Coronary artery (tissue), 2 donors: ENCODE data around the gene VWC2.
A peak's percentile ranks its signal among the peaks of the same experiment; 100 is the strongest.

Experiments
- DNase-seq: peaks from one replicate; pipeline ENCODE4 v3.0.0-alpha.2; 2017; ENCODE audit warnings: low spot score
- H3K27ac ChIP-seq, 2 donors: fragments of 200-600 bp; sonication (generic); one replicate each; pipeline ENCODE4 v1.5.1; 2016 to 2019
- H3K4me3 ChIP-seq: fragments of 200-600 bp; sonication (generic); 2 replicates; pipeline ENCODE4 v1.5.1; 2016; ENCODE audit warnings: mild to moderate bottlenecking, moderate library complexity
- TF ChIP-seq, protein P1 (sequence below): fragments of 200-600 bp; sonication (generic); IDR thresholded peaks from one replicate; pipeline ENCODE4 v1.5.1; 2019; ENCODE audit warnings: antibody characterized with exemption

The VWC2 gene

DNA sequence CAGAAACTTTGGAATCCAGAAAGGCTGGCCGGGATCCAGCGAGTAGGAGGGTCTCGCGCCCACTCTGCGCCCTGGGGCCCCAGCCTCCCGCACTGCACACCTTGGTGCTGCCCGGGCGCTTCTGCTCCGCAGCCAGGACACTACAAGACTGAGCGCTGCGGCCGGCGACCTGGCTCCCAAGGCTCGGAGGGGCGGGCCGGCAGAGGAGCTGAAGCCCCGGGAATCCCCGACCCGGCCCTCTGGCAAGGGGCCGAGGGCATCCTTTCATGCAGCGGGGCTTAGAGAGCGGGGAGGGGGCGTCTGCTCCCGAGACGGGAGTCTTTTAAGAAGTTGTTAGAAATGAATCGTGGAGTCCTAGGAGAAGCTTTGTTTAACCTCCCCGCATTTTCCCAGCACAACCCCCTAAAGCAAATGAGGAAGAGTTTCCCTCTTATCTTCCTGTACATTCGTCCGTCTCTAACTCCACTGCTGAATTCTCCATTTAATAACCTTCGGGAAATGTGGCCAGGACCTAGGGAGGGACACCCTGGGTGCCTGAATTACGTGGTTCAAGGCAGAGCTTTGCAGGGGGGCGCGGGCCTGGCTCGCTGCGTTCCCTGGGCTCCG is 1.1 kb downstream of the VWC2 start:
- no peak overlapping the region for H3K27ac ChIP-seq
- TF ChIP-seq, protein P1, sequence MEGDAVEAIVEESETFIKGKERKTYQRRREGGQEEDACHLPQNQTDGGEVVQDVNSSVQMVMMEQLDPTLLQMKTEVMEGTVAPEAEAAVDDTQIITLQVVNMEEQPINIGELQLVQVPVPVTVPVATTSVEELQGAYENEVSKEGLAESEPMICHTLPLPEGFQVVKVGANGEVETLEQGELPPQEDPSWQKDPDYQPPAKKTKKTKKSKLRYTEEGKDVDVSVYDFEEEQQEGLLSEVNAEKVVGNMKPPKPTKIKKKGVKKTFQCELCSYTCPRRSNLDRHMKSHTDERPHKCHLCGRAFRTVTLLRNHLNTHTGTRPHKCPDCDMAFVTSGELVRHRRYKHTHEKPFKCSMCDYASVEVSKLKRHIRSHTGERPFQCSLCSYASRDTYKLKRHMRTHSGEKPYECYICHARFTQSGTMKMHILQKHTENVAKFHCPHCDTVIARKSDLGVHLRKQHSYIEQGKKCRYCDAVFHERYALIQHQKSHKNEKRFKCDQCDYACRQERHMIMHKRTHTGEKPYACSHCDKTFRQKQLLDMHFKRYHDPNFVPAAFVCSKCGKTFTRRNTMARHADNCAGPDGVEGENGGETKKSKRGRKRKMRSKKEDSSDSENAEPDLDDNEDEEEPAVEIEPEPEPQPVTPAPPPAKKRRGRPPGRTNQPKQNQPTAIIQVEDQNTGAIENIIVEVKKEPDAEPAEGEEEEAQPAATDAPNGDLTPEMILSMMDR, result no peak
- no peak for DNase-seq
- H3K4me3 ChIP-seq, result peak overlapping the region; percentile 72

DNA sequence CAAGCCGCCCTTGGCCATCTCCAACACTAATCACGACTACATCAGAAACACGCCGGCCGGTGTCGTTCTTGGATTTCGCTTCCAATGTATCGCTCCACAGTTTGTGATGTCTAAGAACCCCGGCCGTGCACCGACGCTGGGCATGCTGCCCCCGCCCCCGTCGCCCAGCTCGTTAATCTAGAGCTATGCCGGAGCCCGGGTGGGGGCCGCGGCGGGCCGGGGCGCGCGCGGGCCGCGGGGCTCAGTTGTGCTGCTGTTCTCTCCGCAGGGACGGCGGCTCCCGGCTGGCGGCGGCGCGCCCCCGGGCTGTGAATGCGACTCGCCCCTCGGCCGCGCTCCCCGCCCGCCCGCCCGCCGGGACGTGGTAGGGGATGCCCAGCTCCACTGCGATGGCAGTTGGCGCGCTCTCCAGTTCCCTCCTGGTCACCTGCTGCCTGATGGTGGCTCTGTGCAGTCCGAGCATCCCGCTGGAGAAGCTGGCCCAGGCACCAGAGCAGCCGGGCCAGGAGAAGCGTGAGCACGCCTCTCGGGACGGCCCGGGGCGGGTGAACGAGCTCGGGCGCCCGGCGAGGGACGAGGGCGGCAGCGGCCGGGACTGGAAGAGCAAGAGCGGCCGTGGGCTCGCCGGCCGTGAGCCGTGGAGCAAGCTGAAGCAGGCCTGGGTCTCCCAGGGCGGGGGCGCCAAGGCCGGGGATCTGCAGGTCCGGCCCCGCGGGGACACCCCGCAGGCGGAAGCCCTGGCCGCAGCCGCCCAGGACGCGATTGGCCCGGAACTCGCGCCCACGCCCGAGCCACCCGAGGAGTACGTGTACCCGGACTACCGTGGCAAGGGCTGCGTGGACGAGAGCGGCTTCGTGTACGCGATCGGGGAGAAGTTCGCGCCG is 1.9 kb downstream of the VWC2 start:
- DNase-seq, result no peak
- H3K4me3 ChIP-seq, result peak overlapping the region; percentile 72
- TF ChIP-seq, protein P1, result no peak
- no peak overlapping the region for H3K27ac ChIP-seq

DNA sequence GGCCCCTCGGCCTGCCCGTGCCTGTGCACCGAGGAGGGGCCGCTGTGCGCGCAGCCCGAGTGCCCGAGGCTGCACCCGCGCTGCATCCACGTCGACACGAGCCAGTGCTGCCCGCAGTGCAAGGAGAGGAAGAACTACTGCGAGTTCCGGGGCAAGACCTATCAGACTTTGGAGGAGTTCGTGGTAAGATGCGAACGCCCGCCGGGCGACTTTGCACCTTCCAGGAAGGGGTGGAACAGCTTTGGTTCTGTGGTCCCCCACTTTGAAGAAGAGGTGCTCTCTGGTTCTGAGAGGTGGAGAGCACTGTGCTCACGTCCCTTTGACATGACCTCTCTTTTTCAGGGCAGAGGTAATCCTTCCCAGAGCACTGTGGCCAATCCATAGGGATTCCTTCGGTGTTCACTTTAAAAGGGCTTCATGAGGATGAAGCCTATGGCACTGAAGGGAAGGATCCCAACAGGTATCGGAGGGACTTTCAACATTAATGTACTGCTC is 2.6 kb downstream of the VWC2 start:
- Histone ChIP-seq H3K27ac (no peak overlapping the region), H3K4me3 (peak overlapping the region; percentile 72)
- no peak for DNase-seq
- TF ChIP-seq, protein P1, result no peak

DNA sequence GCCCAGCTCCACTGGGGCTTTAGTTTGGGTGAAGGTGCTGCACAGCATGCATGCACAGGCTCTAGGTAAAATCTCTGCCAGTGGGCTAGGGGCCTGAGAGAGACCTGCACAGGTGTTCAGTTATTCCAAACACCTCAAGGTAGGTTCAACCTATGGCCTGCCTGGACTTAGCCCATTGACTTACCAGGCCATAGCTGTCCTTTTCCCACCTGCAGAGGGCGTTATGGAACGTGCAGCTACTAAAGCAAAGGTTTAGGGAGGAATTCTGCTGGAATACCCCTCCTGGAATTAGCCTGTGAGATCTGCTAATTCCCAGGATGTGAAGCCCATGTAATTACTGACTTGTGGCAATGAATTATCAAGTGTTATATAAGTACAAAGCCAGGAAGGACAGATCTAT is 3.6 kb downstream of the VWC2 start:
- no peak overlapping the region for H3K27ac ChIP-seq
- no peak for DNase-seq
- TF ChIP-seq, protein P1, result no peak
- H3K4me3 ChIP-seq, result no peak overlapping the region

DNA sequence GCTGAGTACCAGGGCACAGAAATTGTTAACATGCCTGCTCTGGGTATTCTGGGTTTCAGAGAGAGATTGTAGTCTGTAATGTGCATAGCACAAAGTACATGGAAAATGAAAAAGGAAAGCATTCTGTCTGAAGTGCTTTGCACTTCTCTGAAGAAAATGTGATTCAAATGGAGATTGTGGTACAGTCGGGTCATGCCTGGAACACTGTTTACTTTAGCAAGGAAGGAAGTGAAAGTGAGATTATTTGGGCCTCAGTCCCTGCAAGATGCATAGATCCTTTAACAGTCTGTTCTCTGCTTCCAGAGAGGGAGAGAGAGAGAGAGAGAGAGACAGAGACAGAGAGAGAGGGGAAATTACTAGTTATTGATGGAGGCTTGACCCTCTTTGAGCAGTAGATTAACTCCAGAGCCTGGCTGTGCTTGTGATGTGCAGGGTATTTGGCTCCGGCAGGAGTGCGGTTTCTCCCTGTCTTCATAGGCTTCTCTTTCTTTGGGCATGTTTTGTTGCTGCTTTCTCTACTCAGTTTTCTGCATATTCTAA is 5.4 kb downstream of the VWC2 start:
- H3K27ac ChIP-seq, result no peak overlapping the region
- DNase-seq, result no peak

DNA sequence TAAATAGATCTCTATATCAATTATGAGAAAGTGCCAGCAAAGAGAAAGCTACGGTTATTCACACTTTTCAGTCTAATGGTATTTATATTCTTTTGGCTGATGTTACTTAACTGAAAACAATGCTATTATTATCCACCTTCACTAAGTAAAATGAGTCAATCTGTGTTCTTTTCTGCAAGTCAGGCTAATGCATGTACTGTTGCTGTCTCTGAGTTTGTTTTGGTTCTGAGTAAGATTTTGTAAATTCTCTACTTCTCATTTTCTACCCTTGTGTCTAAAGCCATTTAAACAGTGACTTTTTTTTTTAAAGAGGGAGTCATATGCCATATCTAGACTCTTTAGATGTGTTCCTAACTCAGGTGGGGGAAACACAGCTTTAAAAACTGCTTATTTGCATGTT is 7.5 kb downstream of the VWC2 start:
- no peak overlapping the region for H3K4me3 ChIP-seq
- no peak overlapping the region for H3K27ac ChIP-seq
- DNase-seq, result no peak
- TF ChIP-seq, protein P1, result no peak

More for the DNA sequence above, 5.4 kb downstream of the VWC2 start:
- H3K4me3 ChIP-seq, result no peak overlapping the region
- TF ChIP-seq, protein P1, result no peak
